GM12878 (cell line): Measurements from ENCODE around the gene ISLR. TPM values are rescaled to one million over a fixed set of nuclear protein-coding genes. Genes with fewer than 3 reads are reported as not detected.

Source experiments
- ATAC-seq: fragments of 200-7000 bp; cut with Tn5 transposase; 3 replicates; pipeline ENCODE4 v1.9.1; 2020; ENCODE audit warnings: mild to moderate bottlenecking, moderate library complexity
- BruUV-seq: library from RNA; stranded (reverse); fragments of 400-500 nt; replicated peaks from 2 replicates; lab custom pipeline; 2021; lab: Mats Ljungman, UMichigan
- CTCF ChIA-PET: fragments of 300-600 bp; sonication (Branson Sonifier 250); formaldehyde crosslinking; extraction: SDS; loops from one replicate; lab custom pipeline; 2021; ENCODE audit warnings: inconsistent platforms; lab: Yijun Ruan, JAX
- POLR2A ChIA-PET: fragments of 350-600 bp; formaldehyde crosslinking; extraction: SDS; loops from one replicate; lab custom pipeline; 2021; ENCODE audit warnings: inconsistent platforms; lab: Charles Lee
- RAD21 ChIA-PET: fragments of 300-600 bp; sonication (Branson Sonifier 250); formaldehyde crosslinking; loops from one replicate; lab custom pipeline; 2023; ENCODE audit warnings: antibody characterized with exemption; ENCODE audit not compliant: unreplicated experiment; lab: Charles Lee
- SMC1A ChIA-PET: fragments of 300-600 bp; sonication (Branson Sonifier 250); formaldehyde crosslinking; loops from one replicate; lab custom pipeline; 2023; ENCODE audit not compliant: unreplicated experiment, uncharacterized antibody; lab: Charles Lee
- DNase-seq: peaks from one replicate; pipeline ENCODE4 v3.0.0-alpha.2; 2011; ENCODE audit warnings: low read depth, low spot score
- FAIRE-seq: peaks from 3 replicates; lab custom pipeline; 2011; peaks lifted over from hg19 to GRCh38; lab: Jason Lieb, UNC
- H2AFZ ChIP-seq: 2 replicates; pipeline ENCODE4 v1.6.0; 2011; ENCODE audit warnings: low read depth, low read length, control low read depth; ENCODE audit not compliant: control insufficient read depth
- H3K27ac ChIP-seq: 2 replicates; pipeline ENCODE4 v1.5.1; 2011; ENCODE audit warnings: control low read depth; ENCODE audit not compliant: control insufficient read depth, insufficient read depth
- H3K27me3 ChIP-seq, 2 experiments: replicated peaks in 1 of 2; 2 replicates each; pipeline versions ENCODE4 v1.6.0 to v1.6.1; 2011; ENCODE audit warnings: low read length in 1 of 2; ENCODE audit not compliant: control insufficient read depth in 2 of 2, insufficient read depth in 2 of 2
- H3K36me3 ChIP-seq, 2 experiments: 2 replicates each; pipeline ENCODE4 v1.5.1; 2011; ENCODE audit warnings: low read length in 1 of 2; ENCODE audit not compliant: control insufficient read depth in 2 of 2, insufficient read depth in 2 of 2
- H3K4me1 ChIP-seq: 2 replicates; pipeline ENCODE4 v1.6.1; 2011; ENCODE audit warnings: mild to moderate bottlenecking, low read length, moderate library complexity, mixed read lengths; ENCODE audit not compliant: control insufficient read depth, insufficient read depth
- H3K4me2 ChIP-seq: 2 replicates; pipeline ENCODE4 v1.6.0; 2011; ENCODE audit warnings: control low read depth; ENCODE audit not compliant: control insufficient read depth, insufficient read depth
- H3K4me3 ChIP-seq: fragments of 200-600 bp; sonication (generic); 2 replicates; pipeline ENCODE4 v1.5.1; 2016
- H3K79me2 ChIP-seq: 2 replicates; pipeline ENCODE4 v1.6.0; 2011; ENCODE audit warnings: low read length; ENCODE audit not compliant: control insufficient read depth, insufficient read depth
- H3K9ac ChIP-seq: 2 replicates; pipeline ENCODE4 v1.8.0; 2011; ENCODE audit warnings: low read length, control low read depth, mixed read lengths; ENCODE audit not compliant: control insufficient read depth, insufficient read depth
- H3K9me3 ChIP-seq: replicated peaks from 3 replicates; pipeline ENCODE4 v1.5.1; 2011; ENCODE audit warnings: mild to moderate bottlenecking, low read length; ENCODE audit not compliant: control insufficient read depth, insufficient read depth
- H4K20me1 ChIP-seq: 2 replicates; pipeline ENCODE4 v1.6.0; 2011; ENCODE audit not compliant: control insufficient read depth, insufficient read depth
- ELK1 ChIP-seq: IDR thresholded peaks from 2 replicates; pipeline ENCODE4 v1.6.1; 2012; ENCODE audit warnings: low read depth, low read length, improper control_type of control experiment
- KDM1A ChIP-seq: fragments of 200-600 bp; sonication (generic); IDR thresholded peaks from 2 replicates; pipeline ENCODE4 v1.6.1; 2016; ENCODE audit warnings: borderline replicate concordance
- MYC ChIP-seq: IDR thresholded peaks from 2 replicates; pipeline ENCODE4 v1.6.1; 2011; ENCODE audit warnings: mild to moderate bottlenecking, low read length, moderate library complexity, inconsistent platforms; ENCODE audit not compliant: insufficient read depth, insufficient replicate concordance, insufficient read length, severe bottlenecking
- POLR2AphosphoS5 ChIP-seq: IDR thresholded peaks from 2 replicates; pipeline ENCODE4 v1.6.1; 2011; ENCODE audit warnings: mild to moderate bottlenecking, low read length, inconsistent platforms
- SMAD5 ChIP-seq: IDR thresholded peaks from 2 replicates; pipeline ENCODE4 v1.6.1; 2016; ENCODE audit warnings: antibody characterized with exemption, low read depth
- ZNF274 ChIP-seq: IDR thresholded peaks from one replicate; pipeline ENCODE4 v1.8.0; 2011; ENCODE audit not compliant: insufficient read length, insufficient read depth
- ZNF592 ChIP-seq: fragments of 450-650 bp; IDR thresholded peaks from 2 replicates; pipeline ENCODE4 v1.6.1; 2017; ENCODE audit warnings: mild to moderate bottlenecking, moderate library complexity
- WGBS: methylation state at CpG from one replicate; pipeline ENCODE4 v1.1.6; 2016; ENCODE audit warnings: low lambda C conversion rate; ENCODE audit not compliant: insufficient replicate concordance, insufficient coverage; ENCODE audit errors: missing lambda C conversion rate; 5-methylcytosine and 5-hydroxymethylcytosine counted together
- in situ Hi-C: fragments of 300-500 bp; cut with MboI; formaldehyde crosslinking; loops from 9 replicates; pipeline ENCODE4 v1.14.3; 2018; ENCODE audit warnings: mixed read lengths
- intact Hi-C: fragments of 100-400 bp; cut with micrococcal nuclease; formaldehyde crosslinking; loops from one replicate; pipeline ENCODE4 v1.14.2; 2022; ENCODE audit not compliant: unreplicated experiment
- polyA plus RNA-seq, 11 experiments: library from polyadenylated mRNA; depleted of rRNA in 4 of 11; unstranded in 6 of 11; stranded (reverse) in 5 of 11; fragments of >200 nt; fragmentation: Nextera tagmentation in 4 of 11; fragmentation: Illumina TruSeq in 1 of 11; extraction: Ambion mirVana in 4 of 11; extraction: Trizol in 1 of 11; gene quantifications; 1 replicate in 1 of 11; 2 replicates in 10 of 11; pipeline versions ENCODE4 v1.2.1 to v1.2.3, GENCODE V29; 2011 to 2016; ENCODE audit warnings: inconsistent platforms in 2 of 11, missing spikeins in 2 of 11, low read depth in 1 of 11
- total RNA-seq, 4 experiments: library from RNA; depleted of rRNA in 3 of 4; stranded (reverse); fragments of >200 nt in 3 of 4; fragmentation: Illumina TruSeq in 1 of 4; extraction: Trizol in 1 of 4; gene quantifications; 2 replicates each; pipeline versions ENCODE4 v1.2.1 to v1.2.3, GENCODE V29; 2013 to 2021

ISLR gene
- total and polyA plus RNA-seq, 10 of the 15 experiments (the other 5 are each of a cell fraction or from before 2014, with no cell fraction given), result 0.03 to 1.8 (median 0.54) TPM

GRCh38 chr15:74137537-74137894 lies 36.0 kb upstream of the ISLR start:
- H3K36me3 ChIP-seq, result no peaks in the 10 kb centered on the region
- RAD21 ChIA-PET, result no interaction called here
- 95% methylated on average over 2 of the region's 2 CpGs for WGBS
- H3K27ac ChIP-seq, result no peak overlapping the region
- TF ChIP-seq ZNF592 (no peak), ZNF274 (no peak), SMAD5 (no peak), MYC (no peak), POLR2AphosphoS5 (no peak), ELK1 (no peak), KDM1A (no peak)
- TF ChIP-seq, all 136 proteins: peak for 0
- in situ Hi-C loops (no loop called here), intact Hi-C loops (no loop called here)
- BruUV-seq, result no TSS peak
- DNase-seq, result no peak
- no peak overlapping the region for H3K9ac ChIP-seq
- H3K4me3 ChIP-seq, result no peak overlapping the region
- ATAC-seq, result no peak
- ChIA-PET CTCF (interaction anchor here (1.5 kb wide), 1 partner anchor 9 kb away, joined by 7 read pairs; no protein-coding TSS in a partner anchor), SMC1A (no interaction called here), POLR2A (no interaction called here)
- no peak for FAIRE-seq
- H4K20me1 ChIP-seq, result no peaks in the 10 kb centered on the region
- H3K79me2 ChIP-seq, result no peaks in the 10 kb centered on the region
- H2AFZ ChIP-seq, result no peak overlapping the region
- no peak overlapping the region for H3K4me2 ChIP-seq
- no peaks in the 10 kb centered on the region; the same call in 2 of the 3 replicates for H3K9me3 ChIP-seq
- H3K27me3 ChIP-seq, result peaks cover 15 to 23% of the 10 kb centered on the region in 2 experiments
- peaks cover 10% of the 10 kb centered on the region for H3K4me1 ChIP-seq
